ENCODE results near the gene SLC25A51.

SLC25A51 gene

DNA sequence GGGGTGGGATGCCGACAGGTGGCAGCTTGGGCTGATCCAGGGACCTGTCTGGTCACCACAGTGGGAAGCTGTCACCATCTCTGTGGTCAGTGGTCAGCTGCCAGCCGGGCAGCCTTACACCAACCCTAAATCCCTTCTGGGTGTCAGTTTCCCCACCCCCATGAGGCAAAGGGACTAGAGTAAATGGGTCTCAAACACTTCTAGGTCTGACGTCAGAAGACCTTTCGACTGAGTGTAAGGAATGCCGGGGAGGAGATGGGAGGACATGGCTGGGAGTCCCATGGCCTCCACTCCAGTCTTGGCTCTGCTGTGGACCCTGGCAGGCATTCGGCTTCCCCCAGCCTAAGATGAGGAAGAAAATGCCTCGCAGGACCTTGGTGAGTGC, 40.3 kb upstream of the SLC25A51 start:
- no peak overlapping the region for H2AFZ ChIP-seq (ENCODE audit: low read length)
- no peaks in the 10 kb centered on the region for H3F3A ChIP-seq (ENCODE audit: low read depth)
- H3K27me3 ChIP-seq (ENCODE audit: insufficient read depth, low read length, poor library complexity, severe bottlenecking): no peaks in the 10 kb centered on the region
- H3K4me1 ChIP-seq (ENCODE audit: insufficient read depth, low read length, poor library complexity, severe bottlenecking): no peaks in the 10 kb centered on the region
- H3K4me2 ChIP-seq (ENCODE audit: low read depth, low read length, poor library complexity, severe bottlenecking): no peak overlapping the region
- no peaks in the 10 kb centered on the region for H4K20me1 ChIP-seq (ENCODE audit: insufficient read depth, low read length, poor library complexity, severe bottlenecking)
- H3K79me2 ChIP-seq (ENCODE audit: insufficient read depth, low read length): no peaks in the 10 kb centered on the region
- H3K9me2 ChIP-seq (replicated peaks; ENCODE audit: low read depth, low read length): no peaks in the 10 kb centered on the region
- TF ChIP-seq, protein P1, sequence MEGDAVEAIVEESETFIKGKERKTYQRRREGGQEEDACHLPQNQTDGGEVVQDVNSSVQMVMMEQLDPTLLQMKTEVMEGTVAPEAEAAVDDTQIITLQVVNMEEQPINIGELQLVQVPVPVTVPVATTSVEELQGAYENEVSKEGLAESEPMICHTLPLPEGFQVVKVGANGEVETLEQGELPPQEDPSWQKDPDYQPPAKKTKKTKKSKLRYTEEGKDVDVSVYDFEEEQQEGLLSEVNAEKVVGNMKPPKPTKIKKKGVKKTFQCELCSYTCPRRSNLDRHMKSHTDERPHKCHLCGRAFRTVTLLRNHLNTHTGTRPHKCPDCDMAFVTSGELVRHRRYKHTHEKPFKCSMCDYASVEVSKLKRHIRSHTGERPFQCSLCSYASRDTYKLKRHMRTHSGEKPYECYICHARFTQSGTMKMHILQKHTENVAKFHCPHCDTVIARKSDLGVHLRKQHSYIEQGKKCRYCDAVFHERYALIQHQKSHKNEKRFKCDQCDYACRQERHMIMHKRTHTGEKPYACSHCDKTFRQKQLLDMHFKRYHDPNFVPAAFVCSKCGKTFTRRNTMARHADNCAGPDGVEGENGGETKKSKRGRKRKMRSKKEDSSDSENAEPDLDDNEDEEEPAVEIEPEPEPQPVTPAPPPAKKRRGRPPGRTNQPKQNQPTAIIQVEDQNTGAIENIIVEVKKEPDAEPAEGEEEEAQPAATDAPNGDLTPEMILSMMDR (conservative IDR thresholded peaks at IDR 0.05; ENCODE audit: low read length): no peak
- TF ChIP-seq EZH2phosphoT487 (IDR thresholded peaks at IDR 0.05; ENCODE audit: borderline replicate concordance): no peak
- H3K9ac ChIP-seq (ENCODE audit: low read depth, low read length, poor library complexity, severe bottlenecking): no peak overlapping the region
- no peaks in the 10 kb centered on the region for H3K9me3 ChIP-seq (ENCODE audit: insufficient read depth, low read depth, low read length)
- H3K4me3 ChIP-seq (ENCODE audit: low read length, poor library complexity, severe bottlenecking): no peak overlapping the region
- no peaks in the 10 kb centered on the region for H3K36me3 ChIP-seq (ENCODE audit: insufficient read depth, low read length)

DNA sequence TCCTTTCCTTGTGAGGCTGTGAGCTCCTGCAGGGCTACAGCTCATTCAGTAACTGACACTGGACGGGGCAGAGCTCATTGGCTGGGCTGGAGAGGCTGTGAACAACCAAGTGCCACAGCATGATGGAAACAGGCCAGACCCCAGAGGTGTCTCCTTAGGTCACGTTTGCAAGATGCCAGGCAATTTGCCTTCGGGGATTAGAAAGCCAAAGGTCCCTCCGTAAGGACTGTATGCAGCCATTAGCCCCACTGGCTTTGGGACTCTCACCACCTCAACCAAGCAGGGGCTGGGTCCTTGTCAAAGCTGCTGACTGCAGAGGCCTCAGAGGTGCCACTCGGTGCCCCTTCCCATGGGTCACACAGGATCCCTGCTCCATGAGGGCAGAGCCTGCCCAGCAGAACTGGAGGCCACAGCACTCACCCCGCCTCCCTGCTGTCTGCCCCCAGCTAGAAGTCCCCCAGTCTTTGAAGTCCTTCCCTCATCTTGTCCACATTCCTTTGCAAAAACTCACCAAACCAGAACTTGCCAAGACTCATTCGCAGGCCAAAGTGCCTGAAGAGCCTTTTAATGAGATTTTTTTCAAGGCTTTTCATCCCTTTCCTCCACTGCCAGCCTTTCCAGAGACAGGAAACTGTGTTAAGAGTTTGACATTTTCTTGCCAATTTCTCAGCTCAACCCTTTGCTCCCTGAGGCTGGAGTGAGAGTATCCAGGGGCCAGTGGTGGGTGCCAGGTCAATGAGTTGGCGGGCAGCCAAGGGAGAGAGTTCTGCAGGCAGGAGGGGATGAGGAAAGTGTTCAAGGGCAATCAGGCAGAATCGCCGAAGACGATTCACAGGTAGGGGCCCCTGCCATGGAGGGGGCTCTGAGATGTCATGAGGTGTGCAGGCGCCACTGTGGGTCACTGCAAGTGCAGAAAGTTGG, 39.7 kb upstream of the SLC25A51 start:
- H3K79me2 ChIP-seq (ENCODE audit: insufficient read depth, low read length): no peaks in the 10 kb centered on the region
- no peaks in the 10 kb centered on the region for H4K20me1 ChIP-seq (ENCODE audit: insufficient read depth, low read length, poor library complexity, severe bottlenecking)
- no peaks in the 10 kb centered on the region for H3K36me3 ChIP-seq (ENCODE audit: insufficient read depth, low read length)
- H3K9ac ChIP-seq (ENCODE audit: low read depth, low read length, poor library complexity, severe bottlenecking): no peak overlapping the region
- no peaks in the 10 kb centered on the region for H3F3A ChIP-seq (ENCODE audit: low read depth)
- H3K4me3 ChIP-seq (ENCODE audit: low read length, poor library complexity, severe bottlenecking): no peak overlapping the region
- H3K4me1 ChIP-seq (ENCODE audit: insufficient read depth, low read length, poor library complexity, severe bottlenecking): no peaks in the 10 kb centered on the region
- no peak overlapping the region for H2AFZ ChIP-seq (ENCODE audit: low read length)
- no peak for TF ChIP-seq EZH2phosphoT487 (IDR thresholded peaks at IDR 0.05; ENCODE audit: borderline replicate concordance)
- TF ChIP-seq, protein P1 (conservative IDR thresholded peaks at IDR 0.05; ENCODE audit: low read length): no peak
- H3K9me3 ChIP-seq (ENCODE audit: insufficient read depth, low read depth, low read length): no peaks in the 10 kb centered on the region
- H3K9me2 ChIP-seq (replicated peaks; ENCODE audit: low read depth, low read length): no peaks in the 10 kb centered on the region
- H3K4me2 ChIP-seq (ENCODE audit: low read depth, low read length, poor library complexity, severe bottlenecking): no peak overlapping the region
- H3K27me3 ChIP-seq (ENCODE audit: insufficient read depth, low read length, poor library complexity, severe bottlenecking): no peaks in the 10 kb centered on the region

DNA sequence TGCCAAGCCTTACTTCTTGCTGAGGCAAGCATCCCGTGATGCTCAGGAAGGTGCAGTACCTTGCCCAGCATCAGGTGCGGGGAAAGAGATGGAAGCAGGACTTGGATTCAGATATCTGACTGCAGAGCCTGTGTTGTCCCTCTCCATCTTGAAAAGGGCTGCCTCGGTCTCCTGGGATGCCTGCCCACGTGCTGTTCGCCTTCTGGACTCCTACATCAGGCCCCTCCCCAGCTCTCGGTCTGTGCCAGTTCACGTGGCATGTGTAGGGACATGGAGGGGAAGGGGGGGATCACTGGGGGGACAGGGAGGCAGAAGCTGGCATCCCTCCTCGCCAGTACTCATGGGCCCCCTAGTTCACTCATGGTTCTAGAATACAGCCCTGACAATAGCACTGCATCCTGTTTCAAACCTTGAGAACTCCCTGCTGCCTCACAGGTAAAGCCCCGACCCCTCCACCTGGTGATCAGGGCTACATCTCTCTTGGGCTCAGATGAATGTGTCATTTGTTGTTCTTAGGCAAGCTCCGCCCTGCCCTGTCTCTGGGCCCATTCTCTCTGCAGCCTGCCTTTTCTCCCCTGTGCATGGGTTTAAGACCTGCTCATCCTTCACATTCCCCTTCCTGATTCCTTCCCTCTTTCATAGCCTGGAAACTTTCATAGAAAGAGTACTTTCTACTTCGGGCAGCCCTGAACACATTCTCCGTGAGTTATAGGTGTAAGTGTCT, 38.9 kb upstream of the SLC25A51 start:
- no peak overlapping the region for H3K4me2 ChIP-seq (ENCODE audit: low read depth, low read length, poor library complexity, severe bottlenecking)
- H3K9ac ChIP-seq (ENCODE audit: low read depth, low read length, poor library complexity, severe bottlenecking): no peak overlapping the region
- TF ChIP-seq EZH2phosphoT487 (IDR thresholded peaks at IDR 0.05; ENCODE audit: borderline replicate concordance): no peak
- TF ChIP-seq, protein P1 (conservative IDR thresholded peaks at IDR 0.05; ENCODE audit: low read length): no peak
- H4K20me1 ChIP-seq (ENCODE audit: insufficient read depth, low read length, poor library complexity, severe bottlenecking): no peaks in the 10 kb centered on the region
- no peaks in the 10 kb centered on the region for H3K4me1 ChIP-seq (ENCODE audit: insufficient read depth, low read length, poor library complexity, severe bottlenecking)
- H3K79me2 ChIP-seq (ENCODE audit: insufficient read depth, low read length): no peaks in the 10 kb centered on the region
- H2AFZ ChIP-seq (ENCODE audit: low read length): no peak overlapping the region
- no peak overlapping the region for H3K4me3 ChIP-seq (ENCODE audit: low read length, poor library complexity, severe bottlenecking)
- H3K27me3 ChIP-seq (ENCODE audit: insufficient read depth, low read length, poor library complexity, severe bottlenecking): no peaks in the 10 kb centered on the region
- no peaks in the 10 kb centered on the region for H3K9me3 ChIP-seq (ENCODE audit: insufficient read depth, low read depth, low read length)
- H3K9me2 ChIP-seq (replicated peaks; ENCODE audit: low read depth, low read length): no peaks in the 10 kb centered on the region
- H3K36me3 ChIP-seq (ENCODE audit: insufficient read depth, low read length): no peaks in the 10 kb centered on the region
- no peaks in the 10 kb centered on the region for H3F3A ChIP-seq (ENCODE audit: low read depth)

All from Loucy (cell line).